ENCODE measurements around the gene ALDH7A1. TPM values are rescaled to one million over a fixed set of nuclear protein-coding genes. Genes with fewer than 3 reads are reported as not detected.

The ALDH7A1 gene
- total RNA-seq, 1 donor from 2014 or later = 128 TPM

GRCh38 chr5:126538579-126538978 lies 56.4 kb downstream of the ALDH7A1 start:
- Histone ChIP-seq H3K79me2 (ENCODE audit: low read depth) (no peaks in the 10 kb centered on the region), H4K20me1 (ENCODE audit: low read depth) (no peaks in the 10 kb centered on the region), H3K9ac (no peak overlapping the region), H2AFZ (replicated peaks) (no peak overlapping the region), H3K9me3 (ENCODE audit: low read depth) (no peaks in the 10 kb centered on the region), H3K4me2 (no peak overlapping the region), H3K27me3 (no peaks in the 10 kb centered on the region), H3K4me1 (no peaks in the 10 kb centered on the region), H3F3A (ENCODE audit: low read depth) (peaks cover 30% of the 10 kb centered on the region), H3K27ac (no peak overlapping the region), H3K36me3 (no peaks in the 10 kb centered on the region), H3K4me3 (no peak overlapping the region)
- TF ChIP-seq EZH2 (IDR thresholded peaks at IDR 0.05) (no peak), EZH2phosphoT487 (IDR thresholded peaks at IDR 0.05) (no peak), CTCF (IDR thresholded peaks at IDR 0.05) (no peak)
- Mint-ChIP-seq H3K27ac (peak overlapping the region; percentile 69), H3K4me3 (no peak overlapping the region), H3K9me3 (no peaks in the 10 kb centered on the region), H3K27me3 (ENCODE audit: insufficient read depth, low read depth) (peaks cover 6% of the 10 kb centered on the region), H3K36me3 (no peaks in the 10 kb centered on the region), H3K4me1 (peaks cover 7% of the 10 kb centered on the region)
- no peak for DNase-seq (ENCODE audit: low spot score)

- Histone ChIP-seq H3K36me3 (no peaks in the 10 kb centered on the region), H3K9ac (no peak overlapping the region), H3K27me3 (no peaks in the 10 kb centered on the region), H3K27ac (no peak overlapping the region), H3K4me2 (no peak overlapping the region), H4K20me1 (ENCODE audit: low read depth) (no peaks in the 10 kb centered on the region), H3K79me2 (ENCODE audit: low read depth) (no peaks in the 10 kb centered on the region), H3K4me3 (no peak overlapping the region), H3K9me3 (ENCODE audit: low read depth) (no peaks in the 10 kb centered on the region), H3F3A (ENCODE audit: low read depth) (peaks cover 17% of the 10 kb centered on the region), H3K4me1 (no peaks in the 10 kb centered on the region), H2AFZ (replicated peaks) (no peak overlapping the region)
- Mint-ChIP-seq H3K4me3 (no peak overlapping the region), H3K36me3 (no peaks in the 10 kb centered on the region), H3K4me1 (peaks cover 13% of the 10 kb centered on the region), H3K27ac (peak overlapping the region; percentile 5), H3K27me3 (ENCODE audit: insufficient read depth, low read depth) (peaks cover 5% of the 10 kb centered on the region), H3K9me3 (no peaks in the 10 kb centered on the region)
- no peak for DNase-seq (ENCODE audit: low spot score)
- TF ChIP-seq CTCF (IDR thresholded peaks at IDR 0.05) (no peak), EZH2phosphoT487 (IDR thresholded peaks at IDR 0.05) (no peak), EZH2 (IDR thresholded peaks at IDR 0.05) (no peak)
Measured at GRCh38 chr5:126536874-126537273, 58.1 kb downstream of the ALDH7A1 start.

DNA sequence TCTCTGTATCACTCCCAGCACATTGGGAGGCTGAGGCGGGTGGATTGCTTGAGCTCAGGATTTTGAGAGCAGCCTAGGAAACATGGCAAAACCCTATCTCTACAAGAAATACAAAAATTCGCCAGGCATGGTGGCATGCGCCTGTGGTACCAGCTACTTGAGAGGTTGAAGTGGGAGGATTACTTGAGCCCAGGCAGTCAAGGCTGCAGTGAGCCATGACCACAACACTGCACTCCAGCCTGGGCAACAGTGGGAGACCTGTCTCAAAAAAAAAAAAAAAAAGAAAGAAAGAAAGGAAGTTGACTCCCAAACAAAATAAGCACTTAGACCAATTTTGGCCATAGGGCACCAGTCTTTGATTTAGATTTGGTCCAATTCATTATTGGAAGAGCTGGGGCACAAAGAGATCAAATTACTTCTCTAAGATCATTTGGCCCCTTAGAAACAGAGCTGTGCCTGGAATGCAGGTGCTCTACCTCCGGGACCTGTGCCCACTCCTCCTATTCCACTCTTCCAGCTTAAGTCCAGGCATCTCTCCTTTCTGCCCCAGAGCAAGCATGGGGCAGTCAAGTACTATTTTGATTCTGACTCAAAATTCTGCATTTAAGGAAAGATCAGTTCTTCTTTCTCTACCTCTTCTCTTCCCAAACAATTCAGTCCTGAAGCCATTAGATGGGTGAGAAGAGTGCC lies 59.0 kb downstream of the ALDH7A1 start:
- H3K4me3 ChIP-seq = no peak overlapping the region
- peaks cover 8% of the 10 kb centered on the region for H3K4me1 ChIP-seq
- H4K20me1 ChIP-seq (ENCODE audit: low read depth) = no peaks in the 10 kb centered on the region
- no peaks in the 10 kb centered on the region for H3K79me2 ChIP-seq (ENCODE audit: low read depth)
- no peak overlapping the region for H3K27ac ChIP-seq
- H3K36me3 ChIP-seq = no peaks in the 10 kb centered on the region
- no peaks in the 10 kb centered on the region for H3K9me3 ChIP-seq (ENCODE audit: low read depth)
- H3K4me3 Mint-ChIP-seq = no peak overlapping the region
- no peak for DNase-seq (ENCODE audit: low spot score)
- H3K4me2 ChIP-seq = no peak overlapping the region
- H3K36me3 Mint-ChIP-seq = no peaks in the 10 kb centered on the region
- no peak overlapping the region for H3K9ac ChIP-seq
- H3F3A ChIP-seq (ENCODE audit: low read depth) = peaks cover 8% of the 10 kb centered on the region
- no peak overlapping the region for H3K27ac Mint-ChIP-seq
- H3K27me3 ChIP-seq = no peaks in the 10 kb centered on the region
- no peak overlapping the region for H2AFZ ChIP-seq (replicated peaks)
- H3K4me1 Mint-ChIP-seq = peaks cover 21% of the 10 kb centered on the region
- H3K9me3 Mint-ChIP-seq = no peaks in the 10 kb centered on the region
- peaks cover 7% of the 10 kb centered on the region for H3K27me3 Mint-ChIP-seq (ENCODE audit: insufficient read depth, low read depth)
- no peak for TF ChIP-seq EZH2 (IDR thresholded peaks at IDR 0.05)
- TF ChIP-seq CTCF (IDR thresholded peaks at IDR 0.05) = no peak
- TF ChIP-seq EZH2phosphoT487 (IDR thresholded peaks at IDR 0.05) = no peak

All from neural progenitor cell (in vitro differentiated cells).